ENCODE results near the gene YARS2. TPM values are rescaled to one million over a fixed set of nuclear protein-coding genes. Genes with fewer than 3 reads are reported as not detected.
A peak's percentile ranks its signal among the peaks of the same experiment; 100 is the strongest.

YARS2 gene
- total and polyA plus RNA-seq, 2 of the 13 experiments (the other 11 are each of a cell fraction or from before 2014, with no cell fraction given), result 17.9 to 39.6 TPM

DNA sequence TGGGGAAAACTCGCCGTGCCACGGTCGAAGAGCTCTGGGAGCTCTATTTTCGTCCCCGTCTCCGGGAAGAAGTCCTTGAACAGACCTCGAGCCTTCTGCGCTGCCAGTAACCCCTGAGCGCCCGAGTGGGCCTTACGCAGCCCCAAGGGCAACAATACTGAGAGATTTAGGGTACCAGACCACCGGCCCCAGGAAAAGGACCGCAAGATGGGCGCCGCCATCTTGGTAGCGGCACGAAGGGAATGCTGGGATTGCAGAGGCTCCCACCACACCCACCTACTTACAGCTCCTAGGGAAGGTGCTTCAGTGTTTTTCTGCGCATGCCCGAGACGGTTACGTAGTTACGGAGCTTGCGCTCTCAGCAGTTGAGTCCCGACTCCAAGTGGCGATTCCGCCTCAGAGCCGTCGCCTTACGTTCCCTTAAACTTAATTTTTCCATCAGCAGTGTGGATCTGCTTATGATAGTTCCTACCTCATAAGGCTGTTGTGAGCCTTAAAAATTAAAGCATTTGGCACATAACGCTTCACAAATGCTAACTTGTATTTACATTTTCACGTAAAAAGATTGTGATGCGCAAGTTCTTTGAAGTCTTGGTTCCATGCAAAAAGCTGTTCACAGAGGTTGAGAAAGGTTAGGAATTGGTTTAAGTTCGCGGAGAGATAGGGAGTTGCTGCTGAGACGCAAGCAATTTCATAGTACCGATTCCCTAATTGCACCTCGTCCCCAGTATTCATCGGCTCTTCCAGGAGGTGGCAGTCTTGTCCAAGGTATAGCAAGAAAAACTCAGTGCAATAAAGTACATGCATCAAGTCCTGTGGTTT lies at the start of gene YARS2 (continued):
- TF ChIP-seq SCMH1 (CRISPR knock-in tag; IDR thresholded peaks at IDR 0.05; ENCODE audit: borderline replicate concordance) (no peak), ZNF12 (CRISPR knock-in tag; IDR thresholded peaks at IDR 0.05) (no peak), MIER2 (CRISPR knock-in tag; IDR thresholded peaks at IDR 0.05) (peak; percentile 16; the same call in 1 of the 2 replicates), DPF2 (CRISPR knock-in tag; IDR thresholded peaks at IDR 0.05; ENCODE audit: borderline replicate concordance, low read depth) (no peak), ZBTB1 (CRISPR knock-in tag; IDR thresholded peaks at IDR 0.05; ENCODE audit: borderline replicate concordance) (no peak), PLRG1 (conservative IDR thresholded peaks at IDR 0.05) (no peak), SAP130 (CRISPR knock-in tag; IDR thresholded peaks at IDR 0.05; ENCODE audit: low read depth) (peak; percentile 15; the same call in 1 of the 2 replicates), RBAK (CRISPR knock-in tag; IDR thresholded peaks at IDR 0.05) (no peak), WIZ (CRISPR knock-in tag; IDR thresholded peaks at IDR 0.05) (no peak), ZNF570 (CRISPR knock-in tag; IDR thresholded peaks at IDR 0.05; ENCODE audit: borderline replicate concordance) (no peak), NFYB (CRISPR knock-in tag; IDR thresholded peaks at IDR 0.05) (peak; percentile 12; the same call in 1 of the 2 replicates), HMG20A (CRISPR knock-in tag; IDR thresholded peaks at IDR 0.05; ENCODE audit: borderline replicate concordance) (no peak), JUNB (CRISPR knock-in tag; IDR thresholded peaks at IDR 0.05; ENCODE audit: borderline replicate concordance) (no peak), NKX3-1 (CRISPR knock-in tag; IDR thresholded peaks at IDR 0.05) (no peak; the same call in 1 of the 2 replicates), ZNF101 (CRISPR knock-in tag; IDR thresholded peaks at IDR 0.05; ENCODE audit: borderline replicate concordance, low read depth) (no peak), ETV5 (CRISPR knock-in tag; IDR thresholded peaks at IDR 0.05; ENCODE audit: borderline replicate concordance) (peak; percentile 11; the same call in 1 of the 2 replicates), HOXA3 (CRISPR knock-in tag; IDR thresholded peaks at IDR 0.05) (peak; percentile 51), SIX1 (CRISPR knock-in tag; IDR thresholded peaks at IDR 0.05; ENCODE audit: borderline replicate concordance) (peak; percentile 36; the same call in 1 of the 2 replicates), ZNF274 (CRISPR knock-in tag; IDR thresholded peaks at IDR 0.05) (peak; percentile 55; the same call in 1 of the 2 replicates), ZNF232 (CRISPR knock-in tag; IDR thresholded peaks at IDR 0.05; ENCODE audit: borderline replicate concordance) (no peak; the same call in 1 of the 2 replicates), ZNF788 (CRISPR knock-in tag; IDR thresholded peaks at IDR 0.05; ENCODE audit: borderline replicate concordance) (peak; percentile 28; the same call in 1 of the 2 replicates), HHEX (CRISPR knock-in tag; IDR thresholded peaks at IDR 0.05) (no peak), SP4 (CRISPR knock-in tag; IDR thresholded peaks at IDR 0.05) (peak; percentile 30; the same call in 1 of the 2 replicates)
- TF ChIP-seq, protein P1, sequence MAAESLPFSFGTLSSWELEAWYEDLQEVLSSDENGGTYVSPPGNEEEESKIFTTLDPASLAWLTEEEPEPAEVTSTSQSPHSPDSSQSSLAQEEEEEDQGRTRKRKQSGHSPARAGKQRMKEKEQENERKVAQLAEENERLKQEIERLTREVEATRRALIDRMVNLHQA (CRISPR knock-in tag; IDR thresholded peaks at IDR 0.05), result no peak
- TF ChIP-seq, protein P2, sequence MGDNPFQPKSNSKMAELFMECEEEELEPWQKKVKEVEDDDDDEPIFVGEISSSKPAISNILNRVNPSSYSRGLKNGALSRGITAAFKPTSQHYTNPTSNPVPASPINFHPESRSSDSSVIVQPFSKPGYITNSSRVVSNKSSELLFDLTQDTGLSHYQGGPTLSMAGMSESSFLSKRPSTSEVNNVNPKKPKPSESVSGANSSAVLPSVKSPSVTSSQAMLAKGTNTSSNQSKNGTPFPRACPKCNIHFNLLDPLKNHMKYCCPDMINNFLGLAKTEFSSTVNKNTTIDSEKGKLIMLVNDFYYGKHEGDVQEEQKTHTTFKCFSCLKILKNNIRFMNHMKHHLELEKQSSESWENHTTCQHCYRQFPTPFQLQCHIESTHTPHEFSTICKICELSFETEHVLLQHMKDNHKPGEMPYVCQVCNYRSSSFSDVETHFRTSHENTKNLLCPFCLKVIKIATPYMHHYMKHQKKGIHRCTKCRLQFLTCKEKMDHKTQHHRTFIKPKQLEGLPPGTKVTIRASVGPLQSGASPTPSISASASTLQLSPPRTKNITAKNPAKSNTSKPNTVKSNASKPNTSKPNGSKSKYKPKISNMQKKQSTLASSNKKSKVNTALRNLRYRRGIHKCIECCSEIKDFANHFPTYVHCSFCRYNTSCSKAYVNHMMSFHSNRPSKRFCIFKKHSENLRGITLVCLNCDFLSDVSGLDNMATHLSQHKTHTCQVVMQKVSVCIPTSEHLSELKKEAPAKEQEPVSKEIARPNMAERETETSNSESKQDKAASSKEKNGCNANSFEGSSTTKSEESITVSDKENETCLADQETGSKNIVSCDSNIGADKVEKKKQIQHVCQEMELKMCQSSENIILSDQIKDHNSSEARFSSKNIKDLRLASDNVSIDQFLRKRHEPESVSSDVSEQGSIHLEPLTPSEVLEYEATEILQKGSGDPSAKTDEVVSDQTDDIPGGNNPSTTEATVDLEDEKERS (CRISPR knock-in tag; IDR thresholded peaks at IDR 0.05), result no peak
- TF ChIP-seq, protein P3, sequence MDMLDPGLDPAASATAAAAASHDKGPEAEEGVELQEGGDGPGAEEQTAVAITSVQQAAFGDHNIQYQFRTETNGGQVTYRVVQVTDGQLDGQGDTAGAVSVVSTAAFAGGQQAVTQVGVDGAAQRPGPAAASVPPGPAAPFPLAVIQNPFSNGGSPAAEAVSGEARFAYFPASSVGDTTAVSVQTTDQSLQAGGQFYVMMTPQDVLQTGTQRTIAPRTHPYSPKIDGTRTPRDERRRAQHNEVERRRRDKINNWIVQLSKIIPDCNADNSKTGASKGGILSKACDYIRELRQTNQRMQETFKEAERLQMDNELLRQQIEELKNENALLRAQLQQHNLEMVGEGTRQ (IDR thresholded peaks at IDR 0.05; ENCODE audit: low read depth, low read length), result no peak
- TF ChIP-seq, protein P3 (CRISPR knock-in tag; IDR thresholded peaks at IDR 0.05; ENCODE audit: borderline replicate concordance), result no peak

Measured in HepG2 (cell line).